NT2/D1 (cell line): ENCODE measurements around the gene METRN.

Experiments used
- SUZ12 ChIP-seq: IDR thresholded peaks from 2 replicates; pipeline ENCODE4 v1.6.1; 2011; ENCODE audit not compliant: insufficient read length, insufficient read depth; ENCODE audit errors: extremely low read depth
- YY1 ChIP-seq: IDR thresholded peaks from 2 replicates; pipeline ENCODE4 v1.6.1; 2011; ENCODE audit not compliant: insufficient read length, insufficient read depth
- ZNF274 ChIP-seq: IDR thresholded peaks from 2 replicates; pipeline ENCODE4 v1.6.1; 2011; ENCODE audit warnings: mild to moderate bottlenecking, low read depth, low read length

- TF ChIP-seq ZNF274 = no peak
- no peak for TF ChIP-seq YY1
- no peak for TF ChIP-seq SUZ12
Observed at GRCh38 chr16:741986-742629, 27.2 kb downstream of the METRN start.
